Esophagus squamous epithelium (tissue), 4 donors: ENCODE results near the gene ZMYND8.

ENCODE experiments used
- POLR2A ChIP-seq, 4 donors: fragments of 450-650 bp; IDR thresholded peaks; one replicate each; pipeline ENCODE4 v1.6.1; 2017; ENCODE audit warnings: antibody characterized with exemption in 4 of 4, mild to moderate bottlenecking in 4 of 4, moderate library complexity in 3 of 4
- TF ChIP-seq, protein P1 (sequence below), 6 experiments: fragments of 450-650 bp in 4 of 6; fragments of 200-600 bp in 2 of 6; sonication (generic) in 2 of 6; IDR thresholded peaks; one replicate each; pipeline ENCODE4 v1.5.1; 2016 to 2019; ENCODE audit warnings: antibody characterized with exemption in 6 of 6, mild to moderate bottlenecking in 4 of 6, moderate library complexity in 4 of 6

GRCh38 chr20:47227119-47227518 lies 129.4 kb downstream of the ZMYND8 start:
- TF ChIP-seq, protein P1, sequence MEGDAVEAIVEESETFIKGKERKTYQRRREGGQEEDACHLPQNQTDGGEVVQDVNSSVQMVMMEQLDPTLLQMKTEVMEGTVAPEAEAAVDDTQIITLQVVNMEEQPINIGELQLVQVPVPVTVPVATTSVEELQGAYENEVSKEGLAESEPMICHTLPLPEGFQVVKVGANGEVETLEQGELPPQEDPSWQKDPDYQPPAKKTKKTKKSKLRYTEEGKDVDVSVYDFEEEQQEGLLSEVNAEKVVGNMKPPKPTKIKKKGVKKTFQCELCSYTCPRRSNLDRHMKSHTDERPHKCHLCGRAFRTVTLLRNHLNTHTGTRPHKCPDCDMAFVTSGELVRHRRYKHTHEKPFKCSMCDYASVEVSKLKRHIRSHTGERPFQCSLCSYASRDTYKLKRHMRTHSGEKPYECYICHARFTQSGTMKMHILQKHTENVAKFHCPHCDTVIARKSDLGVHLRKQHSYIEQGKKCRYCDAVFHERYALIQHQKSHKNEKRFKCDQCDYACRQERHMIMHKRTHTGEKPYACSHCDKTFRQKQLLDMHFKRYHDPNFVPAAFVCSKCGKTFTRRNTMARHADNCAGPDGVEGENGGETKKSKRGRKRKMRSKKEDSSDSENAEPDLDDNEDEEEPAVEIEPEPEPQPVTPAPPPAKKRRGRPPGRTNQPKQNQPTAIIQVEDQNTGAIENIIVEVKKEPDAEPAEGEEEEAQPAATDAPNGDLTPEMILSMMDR (IDR thresholded peaks at IDR 0.05): no peak
- no peak for TF ChIP-seq POLR2A (IDR thresholded peaks at IDR 0.05)
